GM12892 (cell line): ENCODE results near the gene RPL18A.

Experiments
- POLR2A ChIP-seq: IDR thresholded peaks from 2 replicates; pipeline ENCODE4 v1.6.1; 2011; ENCODE audit warnings: low read depth, low read length, control low read depth
- POLR2AphosphoS5 ChIP-seq: IDR thresholded peaks from 2 replicates; pipeline ENCODE4 v1.6.1; 2011; ENCODE audit warnings: low read depth, low read length, control low read depth

DNA sequence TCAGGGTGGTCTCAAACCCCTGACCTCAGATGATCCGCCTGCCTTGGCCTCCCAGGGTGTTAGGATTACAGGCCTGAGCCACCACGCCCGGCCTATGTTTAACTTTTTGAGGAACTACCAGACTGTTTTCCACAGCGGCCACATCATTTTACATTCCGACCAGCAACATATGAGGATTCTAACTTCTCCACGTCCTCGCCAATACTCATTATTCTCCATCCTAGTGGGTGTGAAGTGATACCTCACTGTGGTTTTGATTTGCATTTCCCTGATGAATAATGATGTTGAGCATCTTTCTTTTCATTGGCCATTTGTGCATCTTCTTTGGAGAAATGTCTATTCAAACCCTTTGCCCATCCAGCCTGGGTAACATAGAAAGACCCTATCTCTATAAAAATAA is 26.8 kb downstream of the RPL18A start:
- no peak for TF ChIP-seq POLR2AphosphoS5
- no peak for TF ChIP-seq POLR2A
